ENCODE results near the gene ST6GALNAC1. TPM values are rescaled to one million over a fixed set of nuclear protein-coding genes. Genes with fewer than 3 reads are reported as not detected.
A peak's percentile ranks its signal among the peaks of the same experiment; 100 is the strongest.

Gene ST6GALNAC1
- total RNA-seq, 4 donors from 2014 or later, result 121 to 281 (median 182) TPM

DNA sequence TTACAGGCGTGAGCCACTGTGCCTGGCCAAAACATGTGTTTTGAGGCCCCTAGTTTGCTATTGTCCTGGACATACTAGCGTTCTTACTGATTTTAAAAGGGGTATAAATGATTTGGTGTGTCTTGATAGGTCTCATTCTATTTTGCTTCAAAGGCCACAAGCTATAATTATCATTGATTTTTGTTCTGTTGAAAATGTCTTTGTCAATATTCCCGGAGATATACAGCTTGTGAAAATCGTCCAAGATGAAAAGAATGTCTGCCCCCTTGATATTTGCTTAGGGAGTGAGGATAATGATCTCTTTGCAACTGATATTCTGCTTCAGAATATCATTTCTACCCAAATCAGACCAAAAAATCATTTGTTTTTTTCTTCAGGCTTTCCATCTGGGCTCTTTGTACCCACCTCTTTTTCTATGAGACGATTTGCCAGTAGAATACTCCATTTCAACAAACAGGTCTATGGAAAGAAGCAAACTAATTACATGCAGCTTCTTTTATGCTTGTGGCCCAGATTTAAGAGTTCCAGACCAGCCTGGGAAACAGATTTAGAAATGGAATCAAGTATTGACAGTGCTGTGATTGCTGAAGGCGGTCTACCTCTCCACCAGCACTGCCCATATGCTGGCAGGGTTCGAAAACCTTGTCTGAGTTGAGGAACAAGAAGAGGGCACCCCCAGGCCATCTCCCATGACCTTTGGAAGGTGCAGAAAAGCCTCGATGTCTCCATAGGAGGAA, 14.1 kb upstream of the ST6GALNAC1 start:
- WGBS, 2 donors (ENCODE audit: low coverage in 1 of 2), result 56 to 76% methylated on average over 4 to 8 of the region's 8 CpGs
- in situ Hi-C loops (cut with MboI; ENCODE audit: low pct_ligation_motif_present in 1 of 4, low pct_unique_long_range_greater_than_20kb in 1 of 4, low sequenced_read_pairs in 3 of 4) (no loop called here), intact Hi-C loops (cut with DNase I; ENCODE audit: low total_unique reads) (no loop called here)
- H3K4me3 ChIP-seq, result no peak overlapping the region
- H3K36me3 ChIP-seq, result no peaks in the 10 kb centered on the region
- no peak for TF ChIP-seq POLR2A (IDR thresholded peaks at IDR 0.05)
- no peak for TF ChIP-seq POLR2AphosphoS5 (IDR thresholded peaks at IDR 0.05)
- TF ChIP-seq EP300 (IDR thresholded peaks at IDR 0.05; ENCODE audit: low read depth), result no peak
- TF ChIP-seq, protein P1, sequence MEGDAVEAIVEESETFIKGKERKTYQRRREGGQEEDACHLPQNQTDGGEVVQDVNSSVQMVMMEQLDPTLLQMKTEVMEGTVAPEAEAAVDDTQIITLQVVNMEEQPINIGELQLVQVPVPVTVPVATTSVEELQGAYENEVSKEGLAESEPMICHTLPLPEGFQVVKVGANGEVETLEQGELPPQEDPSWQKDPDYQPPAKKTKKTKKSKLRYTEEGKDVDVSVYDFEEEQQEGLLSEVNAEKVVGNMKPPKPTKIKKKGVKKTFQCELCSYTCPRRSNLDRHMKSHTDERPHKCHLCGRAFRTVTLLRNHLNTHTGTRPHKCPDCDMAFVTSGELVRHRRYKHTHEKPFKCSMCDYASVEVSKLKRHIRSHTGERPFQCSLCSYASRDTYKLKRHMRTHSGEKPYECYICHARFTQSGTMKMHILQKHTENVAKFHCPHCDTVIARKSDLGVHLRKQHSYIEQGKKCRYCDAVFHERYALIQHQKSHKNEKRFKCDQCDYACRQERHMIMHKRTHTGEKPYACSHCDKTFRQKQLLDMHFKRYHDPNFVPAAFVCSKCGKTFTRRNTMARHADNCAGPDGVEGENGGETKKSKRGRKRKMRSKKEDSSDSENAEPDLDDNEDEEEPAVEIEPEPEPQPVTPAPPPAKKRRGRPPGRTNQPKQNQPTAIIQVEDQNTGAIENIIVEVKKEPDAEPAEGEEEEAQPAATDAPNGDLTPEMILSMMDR (IDR thresholded peaks at IDR 0.05), result no peak
- peak; percentile 34 for DNase-seq
- H3K4me1 ChIP-seq, result peaks cover 0 to 45% (median 26%) of the 10 kb centered on the region in 4 donors
- no peaks in the 10 kb centered on the region for H3K27me3 ChIP-seq
- H3K9me3 ChIP-seq, result no peaks in the 10 kb centered on the region
- H3K27ac ChIP-seq, result peak overlapping the region; percentile 56 to 86 (median 70)

DNA sequence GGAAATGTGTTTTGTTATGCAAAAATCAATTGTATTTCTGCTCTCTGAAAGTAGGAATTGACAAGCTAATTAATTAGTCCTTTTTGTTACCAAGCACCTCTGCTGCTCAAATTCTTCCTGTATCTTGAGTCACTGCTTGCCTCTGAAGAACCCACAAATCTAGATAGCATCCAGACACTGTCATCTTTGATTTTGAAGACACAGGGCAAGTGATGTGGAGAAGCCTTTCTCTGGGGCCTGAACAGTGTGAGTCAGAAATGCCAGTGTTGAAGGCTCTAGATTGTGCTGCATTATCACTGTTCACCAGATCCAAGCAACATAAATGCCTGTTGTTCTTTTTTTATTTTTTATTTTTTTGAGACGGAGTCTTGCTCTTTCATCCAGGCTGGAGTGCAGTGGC, 10.9 kb upstream of the ST6GALNAC1 start:
- Histone ChIP-seq H3K4me3 (no peak overlapping the region), H3K4me1 (peaks cover 0 to 28% (median 18%) of the 10 kb centered on the region in 4 donors), H3K9me3 (no peaks in the 10 kb centered on the region), H3K27me3 (no peaks in the 10 kb centered on the region), H3K27ac (no peak overlapping the region), H3K36me3 (no peaks in the 10 kb centered on the region)
- in situ Hi-C loops (cut with MboI; ENCODE audit: low pct_ligation_motif_present in 1 of 4, low pct_unique_long_range_greater_than_20kb in 1 of 4, low sequenced_read_pairs in 3 of 4), result no loop called here
- TF ChIP-seq, protein P1 (IDR thresholded peaks at IDR 0.05), result no peak
- TF ChIP-seq EP300 (IDR thresholded peaks at IDR 0.05; ENCODE audit: low read depth) (no peak), POLR2AphosphoS5 (IDR thresholded peaks at IDR 0.05) (no peak), POLR2A (IDR thresholded peaks at IDR 0.05) (no peak)
- intact Hi-C loops (cut with DNase I; ENCODE audit: low total_unique reads), result no loop called here
- no peak for DNase-seq
- WGBS, 2 donors (ENCODE audit: low coverage in 1 of 2), result 85 to 100% methylated on average over 1 of the region's 1 CpG

DNA sequence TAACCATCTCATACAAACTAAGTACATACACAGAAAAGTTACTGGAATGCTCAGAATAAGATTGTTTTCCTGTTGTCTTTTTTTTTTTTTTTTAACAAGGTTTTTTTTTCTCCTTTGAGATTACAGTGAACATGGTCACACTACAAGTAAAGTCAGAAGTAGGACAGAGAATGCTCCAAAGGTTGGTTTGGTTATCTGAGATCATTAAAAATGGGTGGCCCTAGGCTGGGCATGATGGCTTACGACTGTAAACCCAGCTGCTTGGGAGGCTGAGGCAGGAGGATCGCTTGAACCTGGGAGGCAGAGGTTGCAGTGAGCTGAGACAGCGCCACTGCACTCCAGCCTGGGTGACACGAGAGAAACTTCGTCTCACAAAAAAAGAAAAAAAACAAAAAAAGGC, 6.9 kb upstream of the ST6GALNAC1 start:
- TF ChIP-seq EP300 (IDR thresholded peaks at IDR 0.05; ENCODE audit: low read depth) (no peak), POLR2A (IDR thresholded peaks at IDR 0.05) (no peak), POLR2AphosphoS5 (IDR thresholded peaks at IDR 0.05) (no peak)
- TF ChIP-seq, protein P1 (IDR thresholded peaks at IDR 0.05), result no peak
- Histone ChIP-seq H3K27ac (no peak overlapping the region), H3K27me3 (no peaks in the 10 kb centered on the region), H3K4me1 (peaks cover 0 to 13% (median 3%) of the 10 kb centered on the region in 4 donors), H3K4me3 (no peak overlapping the region), H3K9me3 (no peaks in the 10 kb centered on the region), H3K36me3 (no peaks in the 10 kb centered on the region)
- in situ Hi-C loops (cut with MboI; ENCODE audit: low pct_ligation_motif_present in 1 of 4, low pct_unique_long_range_greater_than_20kb in 1 of 4, low sequenced_read_pairs in 3 of 4) (no loop called here), intact Hi-C loops (cut with DNase I; ENCODE audit: low total_unique reads) (no loop called here)
- no peak for DNase-seq
- 75 to 85% methylated on average over 5 of the region's 5 CpGs for WGBS, 2 donors (ENCODE audit: low coverage in 1 of 2)

DNA sequence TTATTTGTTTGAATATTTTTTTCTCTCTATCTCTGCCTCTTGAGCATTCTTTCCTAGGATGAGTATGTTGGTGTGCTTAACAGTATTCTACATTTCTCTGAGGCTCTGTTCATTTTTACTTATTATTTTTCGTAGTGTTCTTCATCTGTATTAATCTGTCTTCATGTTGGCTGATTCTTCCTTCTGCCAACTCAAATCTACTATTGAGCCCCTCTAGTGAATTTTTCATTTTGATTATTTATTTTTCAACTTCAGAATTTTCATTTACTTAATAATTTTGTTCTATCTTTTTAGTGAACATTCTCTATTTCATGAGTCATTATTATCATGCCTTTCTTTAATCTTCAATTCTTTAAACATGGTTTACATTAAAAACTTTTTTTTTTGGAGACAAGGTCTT, 3.2 kb upstream of the ST6GALNAC1 start:
- peaks cover 0 to 31% (median 15%) of the 10 kb centered on the region in 4 donors for H3K4me1 ChIP-seq
- intact Hi-C loops (cut with DNase I; ENCODE audit: low total_unique reads), result no loop called here
- no peak for DNase-seq
- H3K36me3 ChIP-seq, result no peaks in the 10 kb centered on the region
- H3K27me3 ChIP-seq, result no peaks in the 10 kb centered on the region
- TF ChIP-seq POLR2A (IDR thresholded peaks at IDR 0.05) (no peak), POLR2AphosphoS5 (IDR thresholded peaks at IDR 0.05) (no peak), EP300 (IDR thresholded peaks at IDR 0.05; ENCODE audit: low read depth) (no peak)
- TF ChIP-seq, protein P1 (IDR thresholded peaks at IDR 0.05), result no peak
- H3K4me3 ChIP-seq, result peak overlapping the region in 1 of 4 donors; percentile 16
- peak overlapping the region in 3 of 4 donors; percentile 84 to 90 (median 88) for H3K27ac ChIP-seq
- in situ Hi-C loops (cut with MboI; ENCODE audit: low pct_ligation_motif_present in 1 of 4, low pct_unique_long_range_greater_than_20kb in 1 of 4, low sequenced_read_pairs in 3 of 4), result no loop called here
- 83 to 100% methylated on average over 1 of the region's 1 CpG for WGBS, 2 donors (ENCODE audit: low coverage in 1 of 2)
- H3K9me3 ChIP-seq, result no peaks in the 10 kb centered on the region

Data from transverse colon (tissue), 4 donors.